IPS-20b (cell line): ENCODE data around the gene IL26.
"Not testable (repeated sequence)": the region's sequence is repeated elsewhere in the genome, so short reads cannot be mapped to it uniquely, and the experiment has no call there.

ENCODE experiments used
- H3K27ac ChIP-seq: one replicate; pipeline ENCODE4 v1.5.1; 2013; ENCODE audit warnings: low read length
- H3K27me3 ChIP-seq: 2 replicates; pipeline ENCODE4 v1.6.1; 2013; ENCODE audit warnings: mild to moderate bottlenecking, low read length, inconsistent platforms; ENCODE audit not compliant: insufficient read depth
- H3K36me3 ChIP-seq: 2 replicates; pipeline ENCODE4 v1.6.1; 2013; ENCODE audit warnings: low read depth, mild to moderate bottlenecking, inconsistent platforms, low read length, moderate library complexity; ENCODE audit not compliant: insufficient read depth
- H3K4me1 ChIP-seq: 2 replicates; pipeline ENCODE4 v1.6.1; 2013; ENCODE audit warnings: mild to moderate bottlenecking, control low read depth, inconsistent platforms, low read length, moderate library complexity; ENCODE audit not compliant: insufficient read depth
- H3K4me3 ChIP-seq: 2 replicates; pipeline ENCODE4 v1.5.1; 2013; ENCODE audit warnings: mild to moderate bottlenecking, low read length, inconsistent platforms
- H3K9ac ChIP-seq: 2 replicates; pipeline ENCODE4 v1.6.1; 2013; ENCODE audit warnings: low read depth, mild to moderate bottlenecking, inconsistent platforms, low read length, moderate library complexity
- H3K9me3 ChIP-seq: 2 replicates; pipeline ENCODE4 v1.6.1; 2013; ENCODE audit warnings: mild to moderate bottlenecking, low read depth, low read length, inconsistent platforms; ENCODE audit not compliant: insufficient read depth

The IL26 gene

GRCh38 chr12:68223067-68223747, 2.4 kb downstream of the IL26 start:
- Histone ChIP-seq H3K9ac (no peak overlapping the region), H3K36me3 (no peaks in the 10 kb centered on the region), H3K27me3 (no peaks in the 10 kb centered on the region), H3K4me3 (no peak overlapping the region), H3K4me1 (no peaks in the 10 kb centered on the region), H3K27ac (no peak overlapping the region), H3K9me3 (no peaks in the 10 kb centered on the region)

- no peak overlapping the region for H3K9ac ChIP-seq
- no peak overlapping the region for H3K4me3 ChIP-seq
Observed at GRCh38 chr12:68222326-68222725, 3.3 kb downstream of the IL26 start.

GRCh38 chr12:68221497-68221896, 4.1 kb downstream of the IL26 start:
- Histone ChIP-seq H3K27ac (no peak overlapping the region), H3K9ac (no peak overlapping the region), H3K4me3 (no peak overlapping the region), H3K36me3 (no peaks in the 10 kb centered on the region), H3K9me3 (no peaks in the 10 kb centered on the region), H3K27me3 (no peaks in the 10 kb centered on the region), H3K4me1 (no peaks in the 10 kb centered on the region)

More at GRCh38 chr12:68222326-68222725, 3.3 kb downstream of the IL26 start:
- H3K27me3 ChIP-seq = no peaks in the 10 kb centered on the region
- no peaks in the 10 kb centered on the region for H3K9me3 ChIP-seq
- H3K4me1 ChIP-seq = no peaks in the 10 kb centered on the region
- H3K27ac ChIP-seq = no peak overlapping the region
- no peaks in the 10 kb centered on the region for H3K36me3 ChIP-seq

GRCh38 chr12:68210875-68211274, 14.7 kb downstream of the IL26 start:
- Histone ChIP-seq H3K4me1 (no peaks in the 10 kb centered on the region), H3K9me3 (no peaks in the 10 kb centered on the region), H3K27me3 (no peaks in the 10 kb centered on the region), H3K27ac (no peak overlapping the region), H3K4me3 (no peak overlapping the region), H3K9ac (no peak overlapping the region), H3K36me3 (no peaks in the 10 kb centered on the region)

GRCh38 chr12:68209048-68209728, 16.4 kb downstream of the IL26 start:
- H3K27me3 ChIP-seq, H3K27ac ChIP-seq, H3K9ac ChIP-seq, H3K4me3 ChIP-seq, H3K4me1 ChIP-seq, H3K9me3 ChIP-seq, H3K36me3 ChIP-seq: not testable (repeated sequence)

- Histone ChIP-seq H3K27ac (no peak overlapping the region), H3K9me3 (no peaks in the 10 kb centered on the region), H3K4me1 (no peaks in the 10 kb centered on the region), H3K9ac (no peak overlapping the region), H3K4me3 (no peak overlapping the region), H3K27me3 (no peaks in the 10 kb centered on the region), H3K36me3 (no peaks in the 10 kb centered on the region)
Observed at GRCh38 chr12:68207276-68207675, 18.3 kb downstream of the IL26 start.

- Histone ChIP-seq H3K9me3 (no peaks in the 10 kb centered on the region), H3K4me3 (no peak overlapping the region), H3K4me1 (no peaks in the 10 kb centered on the region), H3K27me3 (no peaks in the 10 kb centered on the region), H3K9ac (no peak overlapping the region), H3K36me3 (no peaks in the 10 kb centered on the region), H3K27ac (no peak overlapping the region)
Observed at GRCh38 chr12:68206446-68206845, 19.2 kb downstream of the IL26 start.

- Histone ChIP-seq H3K4me1 (peaks cover 6% of the 10 kb centered on the region; the same call in 1 of the 2 replicates), H3K9ac (no peak overlapping the region), H3K4me3 (no peak overlapping the region), H3K36me3 (no peaks in the 10 kb centered on the region), H3K27ac (no peak overlapping the region), H3K9me3 (no peaks in the 10 kb centered on the region), H3K27me3 (no peaks in the 10 kb centered on the region)
Observed at GRCh38 chr12:68203460-68203875, 22.1 kb downstream of the IL26 start.

- Histone ChIP-seq H3K27ac (no peak overlapping the region), H3K36me3 (no peaks in the 10 kb centered on the region), H3K27me3 (no peaks in the 10 kb centered on the region), H3K9ac (no peak overlapping the region), H3K4me1 (peaks cover 6% of the 10 kb centered on the region; the same call in 1 of the 2 replicates), H3K9me3 (no peaks in the 10 kb centered on the region), H3K4me3 (no peak overlapping the region)
Observed at GRCh38 chr12:68200854-68201253, 24.8 kb downstream of the IL26 start.

- H3K4me1 ChIP-seq = peaks cover 6% of the 10 kb centered on the region; the same call in 1 of the 2 replicates
- H3K27me3 ChIP-seq = no peaks in the 10 kb centered on the region
- H3K4me3 ChIP-seq = no peak overlapping the region
- no peak overlapping the region for H3K27ac ChIP-seq
- no peaks in the 10 kb centered on the region for H3K36me3 ChIP-seq
- no peaks in the 10 kb centered on the region for H3K9me3 ChIP-seq
- H3K9ac ChIP-seq = no peak overlapping the region
Observed at GRCh38 chr12:68199127-68199526, 26.5 kb downstream of the IL26 start.

GRCh38 chr12:68198507-68199086, 27.0 kb downstream of the IL26 start:
- Histone ChIP-seq H3K9me3 (no peaks in the 10 kb centered on the region), H3K4me1 (peaks cover 6% of the 10 kb centered on the region; the same call in 1 of the 2 replicates), H3K27ac (no peak overlapping the region), H3K4me3 (no peak overlapping the region), H3K27me3 (no peaks in the 10 kb centered on the region), H3K9ac (no peak overlapping the region), H3K36me3 (no peaks in the 10 kb centered on the region)

- no peak overlapping the region for H3K4me3 ChIP-seq
- no peaks in the 10 kb centered on the region for H3K27me3 ChIP-seq
Observed at GRCh38 chr12:68190301-68190700, 35.3 kb downstream of the IL26 start.

More at GRCh38 chr12:68190301-68190700, 35.3 kb downstream of the IL26 start:
- no peaks in the 10 kb centered on the region for H3K4me1 ChIP-seq
- no peaks in the 10 kb centered on the region for H3K9me3 ChIP-seq
- no peaks in the 10 kb centered on the region for H3K36me3 ChIP-seq
- no peak overlapping the region for H3K27ac ChIP-seq
- no peak overlapping the region for H3K9ac ChIP-seq
